Lung (tissue), 12 donors: ENCODE data around the gene SH3TC1. TPM values are rescaled to one million over a fixed set of nuclear protein-coding genes. Genes with fewer than 3 reads are reported as not detected.

ENCODE experiments used
- ATAC-seq: fragments of 200-7000 bp; cut with Tn5 transposase; one replicate; pipeline ENCODE4 v1.9.1; 2020; ENCODE audit warnings: moderate number of reproducible peaks; ENCODE audit not compliant: insufficient read depth, low FRiP score
- DNase-seq, 3 donors: peaks; one replicate each; pipeline ENCODE4 v3.0.0-alpha.2; 2013 to 2017
- H3K27ac ChIP-seq, 2 donors: one replicate each; pipeline ENCODE4 v1.5.1; 2013; ENCODE audit warnings: mild to moderate bottlenecking in 2 of 2, moderate library complexity in 2 of 2, control low read depth in 1 of 2, inconsistent platforms in 1 of 2, low read depth in 1 of 2, low read length in 1 of 2
- H3K27me3 ChIP-seq, 3 donors: one replicate each; pipeline ENCODE4 v1.5.1; 2013; ENCODE audit warnings: low read length in 2 of 3; ENCODE audit not compliant: control insufficient read depth in 3 of 3, insufficient read depth in 3 of 3
- H3K36me3 ChIP-seq, 4 donors: one replicate each; pipeline ENCODE4 v1.5.1; 2013; ENCODE audit warnings: low read length in 4 of 4, mild to moderate bottlenecking in 1 of 4, moderate library complexity in 1 of 4; ENCODE audit not compliant: control insufficient read depth in 4 of 4, insufficient read depth in 4 of 4
- H3K4me1 ChIP-seq, 5 donors: one replicate each; pipeline ENCODE4 v1.5.1; 2013; ENCODE audit warnings: low read length in 5 of 5, mild to moderate bottlenecking in 2 of 5, moderate library complexity in 1 of 5; ENCODE audit not compliant: control insufficient read depth in 5 of 5, insufficient read depth in 5 of 5
- H3K4me3 ChIP-seq: one replicate; pipeline ENCODE4 v1.5.1; 2013; ENCODE audit warnings: mild to moderate bottlenecking, control low read depth, moderate library complexity
- H3K9ac ChIP-seq, 2 donors: one replicate each; pipeline ENCODE4 v1.5.1; 2013; ENCODE audit warnings: low read length in 2 of 2, control low read depth in 1 of 2; ENCODE audit not compliant: insufficient read depth in 1 of 2
- H3K9me3 ChIP-seq, 4 donors: one replicate each; pipeline ENCODE4 v1.5.1; 2013; ENCODE audit warnings: low read length in 3 of 4, mild to moderate bottlenecking in 1 of 4, moderate library complexity in 1 of 4; ENCODE audit not compliant: control insufficient read depth in 4 of 4, insufficient read depth in 3 of 4
- WGBS, 2 donors: extraction: QIAGEN DNeasy Blood & Tissue Kit; methylation state at CpG; one replicate each; pipeline ENCODE4 v1.1.7; 2013; 5-methylcytosine and 5-hydroxymethylcytosine counted together
- polyA plus RNA-seq, 2 donors: library from polyadenylated mRNA; stranded (reverse); fragments of 200-250 nt; gene quantifications; one replicate each; pipeline ENCODE4 v1.2.1, GENCODE V29; 2013
- total RNA-seq, 2 donors: library from RNA; depleted of rRNA in 1 of 2; stranded (reverse); fragments of >200 nt in 1 of 2; gene quantifications; one replicate each; pipeline ENCODE4 v1.2.1, GENCODE V29; 2014 to 2021
- TF ChIP-seq, protein P1 (sequence below): IDR thresholded peaks from 2 replicates; pipeline ENCODE4 v1.5.1; 2012; ENCODE audit warnings: mild to moderate bottlenecking; ENCODE audit errors: control extremely low read depth, extremely low read depth
- donor health status: control.
- donor health status: control.
- donor health status: Bipolar disorder and iron deficiency.
- donor health status: healthy.
- donor health status: DM: yes; HTN: yes; CAD: no.

SH3TC1 gene
- total and polyA plus RNA-seq, 4 donors: 21.4 to 67.3 (median 38.1) TPM

DNA sequence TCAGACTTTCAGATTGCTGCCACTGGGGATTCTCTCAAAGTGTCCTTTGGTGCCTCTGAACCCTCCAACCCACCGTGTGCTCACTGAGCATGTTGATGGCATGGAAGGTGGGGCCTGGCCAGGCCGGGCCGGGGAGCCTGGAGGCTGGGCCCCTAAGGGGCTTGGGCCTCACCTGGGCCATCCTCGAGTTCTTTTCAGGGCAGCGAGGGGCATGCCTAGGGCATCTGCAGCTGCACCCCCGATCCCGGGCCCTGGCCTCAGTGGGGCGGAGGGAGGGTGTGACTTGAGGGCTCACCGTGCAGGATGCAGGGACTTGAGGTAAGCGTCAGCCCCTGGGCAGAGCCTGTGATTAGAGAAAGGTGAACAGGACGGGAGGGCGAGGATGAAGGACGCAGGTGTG, 1.6 kb upstream of the SH3TC1 start:
- ATAC-seq (no peak), DNase-seq (no peak)
- Histone ChIP-seq H3K36me3 (no peaks in the 10 kb centered on the region), H3K27me3 (no peaks in the 10 kb centered on the region), H3K4me3 (no peak overlapping the region), H3K9ac (no peak overlapping the region), H3K27ac (no peak overlapping the region), H3K9me3 (no peaks in the 10 kb centered on the region), H3K4me1 (peaks cover 0 to 43% (median 40%) of the 10 kb centered on the region in 5 donors)
- TF ChIP-seq, protein P1, sequence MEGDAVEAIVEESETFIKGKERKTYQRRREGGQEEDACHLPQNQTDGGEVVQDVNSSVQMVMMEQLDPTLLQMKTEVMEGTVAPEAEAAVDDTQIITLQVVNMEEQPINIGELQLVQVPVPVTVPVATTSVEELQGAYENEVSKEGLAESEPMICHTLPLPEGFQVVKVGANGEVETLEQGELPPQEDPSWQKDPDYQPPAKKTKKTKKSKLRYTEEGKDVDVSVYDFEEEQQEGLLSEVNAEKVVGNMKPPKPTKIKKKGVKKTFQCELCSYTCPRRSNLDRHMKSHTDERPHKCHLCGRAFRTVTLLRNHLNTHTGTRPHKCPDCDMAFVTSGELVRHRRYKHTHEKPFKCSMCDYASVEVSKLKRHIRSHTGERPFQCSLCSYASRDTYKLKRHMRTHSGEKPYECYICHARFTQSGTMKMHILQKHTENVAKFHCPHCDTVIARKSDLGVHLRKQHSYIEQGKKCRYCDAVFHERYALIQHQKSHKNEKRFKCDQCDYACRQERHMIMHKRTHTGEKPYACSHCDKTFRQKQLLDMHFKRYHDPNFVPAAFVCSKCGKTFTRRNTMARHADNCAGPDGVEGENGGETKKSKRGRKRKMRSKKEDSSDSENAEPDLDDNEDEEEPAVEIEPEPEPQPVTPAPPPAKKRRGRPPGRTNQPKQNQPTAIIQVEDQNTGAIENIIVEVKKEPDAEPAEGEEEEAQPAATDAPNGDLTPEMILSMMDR: no peak
- 90 to 91% methylated on average over 13 of the region's 13 CpGs for WGBS, 2 donors

DNA sequence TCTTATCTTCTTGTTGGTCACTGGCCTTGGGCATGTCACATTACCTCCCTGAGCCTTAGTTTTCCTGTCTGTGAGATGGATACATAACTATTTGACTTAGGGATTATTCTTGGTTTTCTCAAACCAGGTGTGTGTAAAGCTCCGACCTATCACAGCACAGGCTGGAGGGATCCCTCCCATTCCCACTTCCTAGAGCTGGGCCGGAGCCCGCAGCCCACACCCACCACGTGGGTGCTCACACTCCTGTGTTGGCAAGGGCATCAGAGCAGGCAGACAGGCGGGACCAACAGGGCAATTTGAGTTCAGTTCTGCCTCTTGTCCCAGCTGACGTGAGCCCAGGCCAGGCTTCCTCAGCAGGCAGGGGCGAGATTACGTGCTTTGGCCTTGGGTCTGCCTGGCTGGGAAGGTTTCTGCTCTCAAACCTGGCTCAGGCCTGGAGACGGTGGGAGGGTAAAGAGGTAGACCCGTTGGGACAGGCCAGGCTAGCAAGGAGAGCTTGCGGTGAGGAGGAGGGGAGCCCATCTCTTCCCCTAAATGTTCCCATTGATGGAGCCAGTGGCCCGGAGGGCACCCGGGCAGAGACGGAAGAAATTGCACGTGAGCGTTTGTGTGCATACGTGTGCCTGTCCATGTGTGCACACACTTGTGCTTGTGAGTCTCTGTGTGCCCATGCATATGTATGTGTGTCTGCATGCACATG, 734 bp upstream of the SH3TC1 start:
- H3K27ac ChIP-seq: peak overlapping the region in 1 of 2 donors; percentile 95
- no peaks in the 10 kb centered on the region for H3K27me3 ChIP-seq
- H3K4me1 ChIP-seq: peaks cover 0 to 40% (median 35%) of the 10 kb centered on the region in 5 donors
- no peaks in the 10 kb centered on the region for H3K9me3 ChIP-seq
- no peak overlapping the region for H3K9ac ChIP-seq
- ATAC-seq: no peak
- 29 to 41% methylated on average over 17 of the region's 17 CpGs for WGBS, 2 donors
- DNase-seq: peak in 1 of 3 donors; percentile 38
- no peaks in the 10 kb centered on the region for H3K36me3 ChIP-seq
- H3K4me3 ChIP-seq: no peak overlapping the region
- TF ChIP-seq, protein P1: no peak

DNA sequence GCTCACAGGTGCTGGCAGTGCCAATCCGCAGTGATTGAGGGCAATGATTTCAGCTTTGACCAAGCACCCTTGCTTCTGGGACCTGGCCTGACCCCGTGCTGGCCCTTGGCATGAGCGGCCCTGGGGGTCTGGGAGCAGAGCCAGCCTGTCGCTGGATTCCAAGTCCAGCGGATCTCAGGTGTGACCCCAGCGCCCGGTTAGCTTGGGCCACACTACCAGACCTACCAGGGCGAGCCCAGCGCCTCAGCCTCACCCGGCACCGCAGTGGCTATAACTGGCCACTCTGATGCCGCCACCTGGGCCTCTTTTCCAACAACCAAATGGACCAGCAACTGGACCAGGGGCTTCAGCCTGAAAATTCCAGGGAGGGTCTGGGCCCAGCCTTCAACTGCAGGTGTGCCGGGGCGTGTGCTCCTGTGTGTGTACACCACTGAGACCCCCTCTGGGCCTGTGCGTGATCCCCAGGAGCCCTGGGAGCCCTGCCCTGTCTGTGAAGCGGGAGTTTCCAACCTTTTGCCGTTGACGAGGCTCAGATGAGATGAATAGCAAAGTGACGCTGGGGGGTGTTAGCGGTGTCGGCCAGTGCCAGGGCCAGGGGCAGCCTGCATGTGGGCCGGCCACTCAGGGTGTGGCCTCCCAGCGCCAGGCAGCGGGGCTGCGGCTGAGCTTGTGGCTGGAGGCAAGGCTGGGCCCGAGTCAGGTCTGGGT, 658 bp downstream of the SH3TC1 start:
- no peaks in the 10 kb centered on the region for H3K27me3 ChIP-seq
- ATAC-seq (peak; percentile 4), DNase-seq (peak in 1 of 3 donors; percentile 38)
- peak overlapping the region; percentile 55 to 95 for H3K27ac ChIP-seq
- peak overlapping the region; percentile 47 to 49 for H3K9ac ChIP-seq
- TF ChIP-seq, protein P1: no peak
- no peaks in the 10 kb centered on the region for H3K36me3 ChIP-seq
- 24 to 28% methylated on average over 25 to 26 of the region's 26 CpGs for WGBS, 2 donors
- H3K4me3 ChIP-seq: peak overlapping the region; percentile 49
- no peaks in the 10 kb centered on the region for H3K9me3 ChIP-seq
- peaks cover 0 to 39% (median 33%) of the 10 kb centered on the region in 5 donors for H3K4me1 ChIP-seq
